Spinal cord (tissue), 10 donors: ENCODE results near the gene NDUFAF3. TPM values are rescaled to one million over a fixed set of nuclear protein-coding genes. Genes with fewer than 3 reads are reported as not detected.

Experiments used
- DNase-seq, 6 donors: peaks; one replicate each; pipeline versions ENCODE4 v3.0.0 to v3.0.0-alpha.2; 2013 to 2015; ENCODE audit warnings: low spot score in 6 of 6, low read depth in 4 of 6
- H3K27ac ChIP-seq: one replicate; pipeline ENCODE4 v1.5.1; 2013; ENCODE audit warnings: low read depth, low read length, control low read depth
- H3K27me3 ChIP-seq: one replicate; pipeline ENCODE4 v1.6.1; 2013; ENCODE audit warnings: low read length; ENCODE audit not compliant: control insufficient read depth, insufficient read depth
- H3K36me3 ChIP-seq: one replicate; pipeline ENCODE4 v1.6.1; 2013; ENCODE audit warnings: low read length; ENCODE audit not compliant: control insufficient read depth, insufficient read depth
- H3K4me1 ChIP-seq: one replicate; pipeline ENCODE4 v1.6.1; 2013; ENCODE audit warnings: low read length; ENCODE audit not compliant: control insufficient read depth, insufficient read depth
- H3K4me3 ChIP-seq: one replicate; pipeline ENCODE4 v1.5.1; 2013; ENCODE audit warnings: low read depth, low read length, control low read depth
- H3K9me3 ChIP-seq: one replicate; pipeline ENCODE4 v1.6.1; 2013; ENCODE audit warnings: low read length; ENCODE audit not compliant: control insufficient read depth, insufficient read depth
- WGBS: methylation state at CpG from one replicate; pipeline ENCODE4 v1.1.5; 2013; ENCODE audit warnings: missing lambda C conversion rate; ENCODE audit not compliant: insufficient coverage; 5-methylcytosine and 5-hydroxymethylcytosine counted together
- polyA plus RNA-seq, 2 donors: library from polyadenylated mRNA; unstranded; fragments of 120-200 nt; gene quantifications; one replicate each; pipeline ENCODE4 v1.2.1, GENCODE V29; 2013; ENCODE audit not compliant: insufficient read length in 2 of 2
- total RNA-seq, 2 donors: library from RNA; depleted of rRNA in 1 of 2; stranded (reverse); fragments of 120-200 nt in 1 of 2; fragments of >200 nt in 1 of 2; gene quantifications; one replicate each; pipeline versions ENCODE4 v1.2.3 to v1.2.4, GENCODE V29; 2013 to 2014
- donor health status: healthy.

The NDUFAF3 gene
- total and polyA plus RNA-seq, 4 donors: 37.0 to 97.0 (median 74.5) TPM

DNA sequence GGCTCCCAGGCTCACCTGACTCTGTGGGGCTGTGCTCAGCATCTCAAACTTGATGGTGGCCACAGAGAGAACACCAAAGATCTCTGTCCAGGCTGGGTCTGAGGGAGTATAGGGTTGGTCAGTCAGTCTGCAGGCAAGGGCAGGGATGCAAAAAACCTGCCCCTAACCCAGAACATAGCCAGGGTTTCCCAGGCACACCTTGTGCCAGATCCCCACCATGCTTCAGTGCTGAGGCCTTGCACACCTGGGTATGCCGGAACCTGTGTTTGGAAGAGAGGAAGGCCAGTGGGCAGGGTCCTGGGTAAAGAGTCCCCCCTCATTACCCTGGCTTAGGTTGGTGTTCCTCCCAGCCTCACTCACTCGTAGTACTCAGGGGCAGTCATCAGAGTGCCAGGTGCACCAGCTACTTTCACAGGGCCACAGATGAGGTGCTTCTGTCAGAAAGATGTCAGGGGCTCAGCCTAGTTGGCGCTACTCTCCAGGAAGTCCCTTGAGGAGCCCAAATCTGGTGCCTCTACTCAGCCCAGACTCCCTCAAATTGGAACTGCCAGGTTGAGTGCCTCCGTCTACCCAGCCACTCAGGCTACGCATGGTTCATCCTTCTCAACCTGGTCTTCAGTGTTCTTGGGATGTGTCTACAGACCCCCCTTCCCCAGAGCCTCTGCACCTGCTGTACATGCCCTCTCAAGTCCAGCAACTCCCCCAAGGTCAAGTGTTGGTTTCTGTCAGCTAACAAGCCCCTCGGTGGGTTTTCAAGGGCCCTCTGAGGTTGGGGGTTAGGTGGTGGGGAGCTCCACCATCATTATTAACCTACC lies 5.3 kb upstream of the NDUFAF3 start:
- Histone ChIP-seq H3K27ac (no peak overlapping the region), H3K4me3 (no peak overlapping the region), H3K4me1 (peaks cover 47% of the 10 kb centered on the region), H3K9me3 (no peaks in the 10 kb centered on the region), H3K36me3 (peaks cover 55% of the 10 kb centered on the region), H3K27me3 (no peaks in the 10 kb centered on the region)
- no peak for DNase-seq
- WGBS: 89% methylated on average over 5 of the region's 6 CpGs

DNA sequence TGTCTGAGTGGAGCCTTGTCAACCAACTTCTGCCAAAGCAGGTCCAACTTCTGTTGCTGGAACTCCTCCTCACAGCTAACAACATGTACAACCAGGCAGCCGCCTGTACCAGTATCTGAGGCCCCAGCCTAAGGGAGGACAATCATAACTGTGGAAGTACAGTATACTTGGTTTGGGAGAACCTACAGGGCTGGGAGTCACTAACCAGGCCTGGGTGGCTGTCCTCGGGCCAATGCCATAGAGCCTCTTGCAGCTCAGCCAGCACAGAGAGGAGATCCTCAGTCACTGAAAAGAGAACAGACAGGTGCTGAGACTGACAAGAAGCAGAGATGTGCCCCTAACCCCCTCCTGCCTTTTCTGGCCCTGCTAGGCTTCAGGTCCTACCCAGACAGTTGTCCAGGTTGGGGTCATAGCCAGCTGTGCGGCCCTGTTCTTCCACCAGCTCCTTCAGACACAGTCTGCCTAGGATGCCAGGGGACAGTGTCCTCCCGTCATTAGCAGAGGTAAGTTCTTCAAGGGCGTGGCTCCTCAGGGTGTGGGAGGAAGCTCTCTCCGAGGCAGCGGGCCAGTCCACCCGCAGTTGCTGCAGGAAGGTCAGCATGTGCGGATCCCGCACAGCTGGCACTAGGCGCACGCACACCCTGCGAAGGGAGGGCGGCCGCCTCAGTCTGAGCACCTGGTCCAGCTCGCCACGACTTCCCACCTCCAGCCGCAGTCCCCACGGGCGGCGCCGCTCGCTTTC lies 4.5 kb upstream of the NDUFAF3 start:
- Histone ChIP-seq H3K27ac (no peak overlapping the region), H3K9me3 (no peaks in the 10 kb centered on the region), H3K27me3 (no peaks in the 10 kb centered on the region), H3K4me1 (peaks cover 48% of the 10 kb centered on the region), H3K36me3 (peaks cover 47% of the 10 kb centered on the region), H3K4me3 (peak overlapping the region; percentile 72)
- DNase-seq: no peak
- 8% methylated on average over 22 of the region's 23 CpGs for WGBS

DNA sequence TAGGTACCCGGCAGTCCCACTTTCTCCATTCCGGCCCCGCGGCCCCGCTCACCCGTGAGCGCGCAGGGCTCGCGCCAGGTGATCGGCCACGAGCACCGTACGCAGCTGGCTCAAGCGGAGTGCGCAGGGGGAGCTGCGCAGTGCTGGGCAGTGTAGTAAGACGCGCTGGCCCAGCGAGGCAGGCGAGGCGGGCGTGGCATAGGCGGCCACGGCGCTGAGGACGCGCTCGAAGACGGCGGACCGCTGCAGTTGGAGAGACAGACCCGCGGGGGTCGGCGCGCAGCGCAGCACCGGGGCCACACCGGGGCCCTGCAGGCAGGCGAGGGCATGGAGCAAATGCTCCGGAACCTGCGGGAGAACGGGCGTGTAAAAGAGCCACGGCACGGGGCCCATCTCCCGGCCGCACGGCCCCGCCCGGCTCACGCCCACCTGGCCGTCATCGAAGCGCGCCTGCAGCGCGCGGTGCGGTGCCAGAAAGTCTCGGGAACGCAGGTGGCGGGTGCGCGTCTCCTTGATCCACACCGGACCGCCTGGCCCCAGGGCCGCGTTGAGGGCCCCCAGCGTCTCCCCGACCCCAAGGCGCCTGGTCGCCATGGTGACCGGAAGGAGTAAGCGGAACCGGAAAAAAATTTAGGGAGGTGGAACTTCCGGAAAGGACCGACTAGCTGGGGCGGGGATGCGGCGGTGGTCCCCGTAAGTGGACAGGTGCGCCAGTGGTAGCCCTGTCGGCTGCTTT lies 3.8 kb upstream of the NDUFAF3 start, which contains the start of gene DALRD3:
Gene DALRD3, minus strand, starts transcription at position 610 of the 736 bp plus-strand sequence. Its CDS starts 16 bp downstream, at position 594.
- Histone ChIP-seq H3K27me3 (no peaks in the 10 kb centered on the region), H3K4me1 (peaks cover 56% of the 10 kb centered on the region), H3K36me3 (peaks cover 45% of the 10 kb centered on the region), H3K4me3 (peak within 1 kb of the TSS; percentile 72), H3K27ac (peak within 1 kb of the TSS; percentile 61), H3K9me3 (no peaks in the 10 kb centered on the region)
- WGBS: under 1% methylated on average over 85 of the region's 85 CpGs
- DNase-seq: peak in 4 of 6 donors; percentile 53 to 94 (median 82)

DNA sequence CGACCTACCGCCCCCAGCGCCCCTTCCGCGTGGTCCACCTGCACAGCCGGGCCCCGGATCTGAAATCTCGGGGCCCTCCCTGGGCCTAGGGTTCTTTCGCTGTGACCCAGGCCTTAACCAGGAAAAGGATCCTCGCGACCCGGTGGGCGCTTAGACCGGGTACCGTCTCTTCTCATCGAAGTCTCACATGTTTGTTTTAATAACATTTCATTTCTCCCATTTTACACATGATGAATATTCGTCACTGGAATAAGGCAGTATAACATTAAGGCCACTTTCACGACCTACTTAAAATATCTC lies 3.3 kb upstream of the NDUFAF3 start:
- Histone ChIP-seq H3K4me3 (peak overlapping the region; percentile 72), H3K27me3 (no peaks in the 10 kb centered on the region), H3K9me3 (no peaks in the 10 kb centered on the region), H3K27ac (peak overlapping the region; percentile 61), H3K4me1 (peaks cover 56% of the 10 kb centered on the region), H3K36me3 (peaks cover 44% of the 10 kb centered on the region)
- WGBS: under 1% methylated on average over 9 of the region's 18 CpGs
- DNase-seq: no peak

DNA sequence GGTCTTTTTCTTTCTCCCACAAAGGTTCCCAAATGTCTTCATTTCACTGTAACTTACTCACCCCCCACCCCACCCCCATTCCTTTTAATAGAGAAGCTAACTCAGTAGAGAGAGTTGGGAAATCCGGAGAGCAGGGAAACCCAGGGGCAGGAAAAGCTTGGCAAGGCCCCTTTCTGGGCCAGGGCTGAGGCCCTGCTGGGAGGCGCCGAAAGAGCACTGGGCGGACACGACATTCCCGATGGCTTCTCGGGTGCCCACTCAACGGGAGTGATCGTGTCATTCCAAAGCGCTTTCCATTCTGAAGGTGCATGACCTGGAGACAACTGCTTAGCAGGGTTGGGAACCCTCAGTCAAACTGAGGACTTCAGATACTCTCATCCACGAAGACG lies 2.0 kb upstream of the NDUFAF3 start:
- no peaks in the 10 kb centered on the region for H3K27me3 ChIP-seq
- DNase-seq: no peak
- WGBS: 59% methylated on average over 12 of the region's 12 CpGs
- H3K4me3 ChIP-seq: peak overlapping the region; percentile 93
- peaks cover 44% of the 10 kb centered on the region for H3K36me3 ChIP-seq
- no peak overlapping the region for H3K27ac ChIP-seq
- H3K4me1 ChIP-seq: peaks cover 52% of the 10 kb centered on the region
- no peaks in the 10 kb centered on the region for H3K9me3 ChIP-seq

DNA sequence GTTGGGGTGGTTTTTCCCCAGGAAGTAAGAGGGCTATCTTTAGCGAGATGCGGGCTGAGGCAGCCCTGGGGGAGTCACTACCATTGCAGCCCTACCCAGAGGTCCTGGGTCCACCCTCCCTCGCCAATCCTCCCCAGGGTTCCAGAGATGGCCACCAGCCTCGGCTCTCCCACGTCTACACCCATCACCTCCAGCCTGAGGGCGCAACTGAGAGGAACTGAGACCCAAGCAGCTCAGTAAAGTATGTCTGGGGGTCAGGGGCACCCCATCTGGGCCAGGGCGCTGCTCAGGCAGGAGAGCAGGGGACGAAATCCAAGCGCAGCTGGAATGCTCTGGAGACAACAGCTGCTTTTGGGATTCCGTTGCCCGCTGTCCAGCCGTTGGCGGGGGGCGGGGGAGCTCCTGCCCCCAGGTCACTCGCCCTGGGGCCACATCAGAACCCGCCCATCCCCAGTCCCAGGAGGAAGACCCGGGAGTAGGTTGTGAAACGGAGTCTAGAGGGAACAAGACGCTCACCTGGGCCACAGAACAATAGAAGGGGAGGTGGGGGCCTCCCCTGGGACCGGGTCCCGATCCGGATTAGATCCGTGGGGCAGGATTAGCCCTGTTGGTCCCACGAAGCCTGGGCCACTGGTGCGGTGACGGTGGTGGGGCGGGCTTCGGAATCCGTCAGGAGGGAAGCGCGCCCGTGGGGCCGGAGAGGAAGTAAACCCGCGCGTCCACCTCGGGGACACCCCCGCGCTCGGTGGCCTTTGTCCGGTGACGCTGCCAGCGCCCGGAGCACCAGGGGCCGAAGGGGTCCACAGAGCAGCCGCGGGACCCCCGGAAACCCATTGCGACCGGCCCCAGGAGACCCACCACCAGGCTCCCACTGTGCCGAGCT lies 1.4 kb upstream of the NDUFAF3 start:
- Histone ChIP-seq H3K4me3 (peak overlapping the region; percentile 93), H3K27me3 (no peaks in the 10 kb centered on the region), H3K9me3 (no peaks in the 10 kb centered on the region), H3K36me3 (peaks cover 44% of the 10 kb centered on the region), H3K4me1 (peaks cover 52% of the 10 kb centered on the region), H3K27ac (peak overlapping the region; percentile 97)
- 2% methylated on average over 45 of the region's 51 CpGs for WGBS
- no peak for DNase-seq

DNA sequence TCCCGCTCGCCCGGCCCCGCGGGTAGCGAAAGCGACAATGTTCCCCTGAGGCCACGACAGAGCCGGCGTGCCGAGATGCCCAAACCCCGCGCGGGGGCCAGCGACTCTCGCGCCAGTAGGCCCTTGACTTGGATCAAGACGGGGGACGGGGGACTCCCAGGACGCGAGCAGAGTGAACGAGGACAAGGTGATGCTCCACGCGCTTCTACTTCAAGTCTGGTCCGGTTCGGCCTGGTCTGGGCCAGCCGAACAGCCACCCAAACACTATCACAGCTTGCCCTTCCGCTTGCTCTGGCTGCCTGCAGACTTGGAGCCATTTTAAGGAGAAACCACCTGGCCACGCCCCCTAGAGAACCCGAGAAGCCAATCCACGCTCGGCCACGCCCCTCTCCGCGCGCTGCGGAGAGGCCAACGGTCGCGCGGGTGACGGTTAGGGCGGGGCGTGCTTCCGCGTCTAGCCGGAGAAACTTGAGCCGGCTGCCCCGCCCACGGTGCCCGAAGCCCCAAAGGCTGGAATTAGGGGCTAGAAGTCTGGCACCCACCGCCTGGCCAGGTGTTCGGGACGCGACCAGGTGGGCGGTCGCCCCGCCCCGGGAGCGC lies 608 bp upstream of the NDUFAF3 start:
- peaks cover 44% of the 10 kb centered on the region for H3K36me3 ChIP-seq
- under 1% methylated on average over 60 of the region's 60 CpGs for WGBS
- peak overlapping the region; percentile 97 for H3K27ac ChIP-seq
- H3K27me3 ChIP-seq: no peaks in the 10 kb centered on the region
- H3K4me3 ChIP-seq: peak overlapping the region; percentile 93
- H3K4me1 ChIP-seq: peaks cover 52% of the 10 kb centered on the region
- peak; percentile 91 to 99 (median 97) for DNase-seq
- H3K9me3 ChIP-seq: no peaks in the 10 kb centered on the region

DNA sequence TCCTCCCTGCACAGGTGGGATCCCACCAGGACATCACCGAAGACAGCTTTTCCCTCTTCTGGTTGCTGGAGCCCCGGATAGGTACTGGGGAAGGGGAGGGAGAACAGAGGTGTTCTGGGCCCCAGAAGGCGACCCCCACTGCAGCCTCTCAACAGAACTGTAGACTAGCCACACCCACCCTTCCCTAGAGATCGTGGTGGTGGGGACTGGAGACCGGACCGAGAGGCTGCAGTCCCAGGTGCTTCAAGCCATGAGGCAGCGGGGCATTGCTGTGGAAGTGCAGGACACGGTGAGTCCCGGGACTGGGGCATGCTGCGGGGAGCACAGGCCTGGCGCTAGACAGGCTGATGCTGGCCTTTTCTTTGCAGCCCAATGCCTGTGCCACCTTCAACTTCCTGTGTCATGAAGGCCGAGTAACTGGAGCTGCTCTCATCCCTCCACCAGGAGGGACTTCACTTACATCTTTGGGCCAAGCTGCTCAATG lies 809 bp downstream of the NDUFAF3 start:
- no peaks in the 10 kb centered on the region for H3K9me3 ChIP-seq
- H3K27me3 ChIP-seq: no peaks in the 10 kb centered on the region
- peaks cover 51% of the 10 kb centered on the region for H3K36me3 ChIP-seq
- H3K27ac ChIP-seq: no peak overlapping the region
- H3K4me3 ChIP-seq: peak overlapping the region; percentile 93
- peak in 1 of 6 donors; percentile 1 for DNase-seq
- WGBS: 34% methylated on average over 9 of the region's 12 CpGs
- peaks cover 42% of the 10 kb centered on the region for H3K4me1 ChIP-seq
